Ovary (tissue), 3 donors: Measurements from ENCODE around the gene HOXA6.

Source experiments
- EP300 ChIP-seq: sonication (generic); formaldehyde crosslinking; IDR thresholded peaks from one replicate; pipeline ENCODE4 v1.6.1; 2017; ENCODE audit warnings: antibody characterized with exemption
- POLR2A ChIP-seq: fragments of 450-650 bp; IDR thresholded peaks from one replicate; pipeline ENCODE4 v1.6.1; 2017; ENCODE audit warnings: antibody characterized with exemption, mild to moderate bottlenecking, moderate library complexity
- TF ChIP-seq, protein P1 (sequence below), 3 donors: fragments of 450-650 bp in 2 of 3; fragments of 200-600 bp in 1 of 3; IDR thresholded peaks; one replicate each; pipeline versions ENCODE4 v1.5.1 to v1.8.0; 2016 to 2022; ENCODE audit warnings: antibody characterized with exemption in 3 of 3, mild to moderate bottlenecking in 1 of 3
- donor health status: DM: no; HTN: no; CAD: no.

DNA sequence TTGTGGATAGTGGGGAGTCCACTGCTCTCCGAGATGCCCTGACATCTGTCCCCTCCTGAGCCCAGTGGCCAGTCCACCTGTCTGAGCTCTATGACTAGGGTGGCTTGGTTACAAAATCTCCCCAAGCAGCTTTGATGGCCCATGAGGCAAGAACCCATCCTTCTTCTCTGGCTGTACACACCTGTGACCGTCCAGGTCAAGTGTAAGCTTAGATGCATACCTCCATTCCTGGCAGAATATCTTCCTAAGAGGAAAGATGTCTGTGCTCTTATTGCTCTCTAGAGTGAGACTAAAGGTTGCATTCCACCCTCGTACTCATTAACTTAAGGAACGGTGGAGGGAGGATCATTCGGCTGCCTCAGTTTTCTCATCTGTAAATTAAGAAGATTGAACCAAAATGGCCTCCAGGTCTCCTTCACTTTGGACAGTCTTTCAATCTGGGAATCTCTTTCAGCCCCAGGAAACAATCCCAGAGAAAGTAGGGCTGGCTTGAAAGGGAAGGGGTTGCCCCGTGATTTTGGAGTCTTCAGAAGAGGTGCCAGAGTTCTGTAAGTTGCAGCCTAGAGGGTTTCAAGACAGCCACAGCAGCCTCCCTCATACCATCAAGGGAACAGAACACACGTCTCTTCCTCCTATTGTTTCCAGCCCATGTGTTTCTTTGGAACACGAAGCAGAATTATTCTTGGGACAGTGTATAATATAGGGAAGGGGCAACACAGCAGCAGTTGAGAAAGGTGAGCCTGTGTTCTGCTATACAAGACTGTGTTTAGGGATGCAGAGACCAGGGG lies 22.5 kb downstream of the HOXA6 start:
- TF ChIP-seq POLR2A (no peak), EP300 (no peak)
- TF ChIP-seq, protein P1, sequence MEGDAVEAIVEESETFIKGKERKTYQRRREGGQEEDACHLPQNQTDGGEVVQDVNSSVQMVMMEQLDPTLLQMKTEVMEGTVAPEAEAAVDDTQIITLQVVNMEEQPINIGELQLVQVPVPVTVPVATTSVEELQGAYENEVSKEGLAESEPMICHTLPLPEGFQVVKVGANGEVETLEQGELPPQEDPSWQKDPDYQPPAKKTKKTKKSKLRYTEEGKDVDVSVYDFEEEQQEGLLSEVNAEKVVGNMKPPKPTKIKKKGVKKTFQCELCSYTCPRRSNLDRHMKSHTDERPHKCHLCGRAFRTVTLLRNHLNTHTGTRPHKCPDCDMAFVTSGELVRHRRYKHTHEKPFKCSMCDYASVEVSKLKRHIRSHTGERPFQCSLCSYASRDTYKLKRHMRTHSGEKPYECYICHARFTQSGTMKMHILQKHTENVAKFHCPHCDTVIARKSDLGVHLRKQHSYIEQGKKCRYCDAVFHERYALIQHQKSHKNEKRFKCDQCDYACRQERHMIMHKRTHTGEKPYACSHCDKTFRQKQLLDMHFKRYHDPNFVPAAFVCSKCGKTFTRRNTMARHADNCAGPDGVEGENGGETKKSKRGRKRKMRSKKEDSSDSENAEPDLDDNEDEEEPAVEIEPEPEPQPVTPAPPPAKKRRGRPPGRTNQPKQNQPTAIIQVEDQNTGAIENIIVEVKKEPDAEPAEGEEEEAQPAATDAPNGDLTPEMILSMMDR (IDR thresholded peaks at IDR 0.05) = no peak
